ENCODE results near the gene SPINK1.

Gene SPINK1, protein sequence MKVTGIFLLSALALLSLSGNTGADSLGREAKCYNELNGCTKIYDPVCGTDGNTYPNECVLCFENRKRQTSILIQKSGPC

GRCh38 chr5:147831465-147831864, at the start of gene SPINK1:
TSS of gene SPINK1 (minus strand) at chr5:147831671. CDS start at chr5:147831577, 94 bp downstream.
- no peak for TF ChIP-seq CTCF (IDR thresholded peaks at IDR 0.05; ENCODE audit: low read depth, low read length)
- no peak for DNase-seq (ENCODE audit: low read depth in 2 of 2)
- no peak within 1 kb of the TSS for H3K4me3 ChIP-seq (replicated peaks in 1 of 2; ENCODE audit: low read depth in 2 of 2, low read length in 2 of 2)

DNA sequence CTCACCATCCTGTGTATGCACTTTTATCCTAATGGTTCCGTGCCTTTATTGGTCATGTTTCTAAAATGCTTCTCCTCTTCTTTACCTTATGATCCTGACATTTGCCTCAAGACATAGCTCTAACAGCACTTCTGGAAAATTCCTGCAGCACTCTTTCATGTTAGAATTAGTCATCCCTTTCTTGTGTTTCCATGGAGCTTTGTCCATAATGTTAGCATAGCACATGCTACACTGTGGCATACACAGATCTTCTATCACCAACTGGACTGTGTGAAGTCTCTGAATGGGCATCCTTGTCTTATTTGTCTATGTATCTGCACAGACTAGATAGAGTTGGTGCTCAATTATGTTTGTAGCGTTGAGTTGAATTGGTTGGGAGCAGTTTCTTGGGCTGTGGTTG, 49.0 kb upstream of the SPINK1 start:
- TF ChIP-seq CTCF (IDR thresholded peaks at IDR 0.05; ENCODE audit: low read depth, low read length): no peak
- no peak overlapping the region for H3K4me3 ChIP-seq (replicated peaks in 1 of 2; ENCODE audit: low read depth in 2 of 2, low read length in 2 of 2)
- DNase-seq (ENCODE audit: low read depth in 2 of 2): no peak

- no peak for DNase-seq (ENCODE audit: low read depth in 2 of 2)
Measured at GRCh38 chr5:147879784-147880183, 48.3 kb upstream of the SPINK1 start.

GRCh38 chr5:147878066-147878759, 46.7 kb upstream of the SPINK1 start, which contains the start of gene SCGB3A2:
TSS of gene SCGB3A2 (plus strand) at chr5:147878711. CDS start at chr5:147878804, 93 bp downstream.
- no peak within 1 kb of the TSS for H3K4me3 ChIP-seq (replicated peaks in 1 of 2; ENCODE audit: low read depth in 2 of 2, low read length in 2 of 2)
- no peak for TF ChIP-seq CTCF (IDR thresholded peaks at IDR 0.05; ENCODE audit: low read depth, low read length)
- no peak for DNase-seq (ENCODE audit: low read depth in 2 of 2)

More at GRCh38 chr5:147879784-147880183, 48.3 kb upstream of the SPINK1 start:
- no peak for TF ChIP-seq CTCF (IDR thresholded peaks at IDR 0.05; ENCODE audit: low read depth, low read length)
- no peak overlapping the region for H3K4me3 ChIP-seq (replicated peaks in 1 of 2; ENCODE audit: low read depth in 2 of 2, low read length in 2 of 2)

GRCh38 chr5:147876626-147877025, 45.2 kb upstream of the SPINK1 start:
- no peak for DNase-seq (ENCODE audit: low read depth in 2 of 2)
- H3K4me3 ChIP-seq (replicated peaks in 1 of 2; ENCODE audit: low read depth in 2 of 2, low read length in 2 of 2): no peak overlapping the region
- no peak for TF ChIP-seq CTCF (IDR thresholded peaks at IDR 0.05; ENCODE audit: low read depth, low read length)

GRCh38 chr5:147876141-147876540, 44.7 kb upstream of the SPINK1 start:
- TF ChIP-seq CTCF (IDR thresholded peaks at IDR 0.05; ENCODE audit: low read depth, low read length): no peak
- DNase-seq (ENCODE audit: low read depth in 2 of 2): no peak
- H3K4me3 ChIP-seq (replicated peaks in 1 of 2; ENCODE audit: low read depth in 2 of 2, low read length in 2 of 2): no peak overlapping the region
